OCI-LY7 (cell line): ENCODE measurements around the gene SLC50A1. TPM values are rescaled to one million over a fixed set of nuclear protein-coding genes. Genes with fewer than 3 reads are reported as not detected.

Experiments used
- BruUV-seq: library from RNA; stranded (reverse); fragments of 400-500 nt; replicated peaks from 2 replicates; lab custom pipeline; 2021; lab: Mats Ljungman, UMichigan
- CTCF ChIA-PET: fragments of 300-600 bp; sonication (Branson Sonifier 250); formaldehyde crosslinking; loops from one replicate; lab custom pipeline; 2022; ENCODE audit warnings: antibody characterized with exemption; ENCODE audit not compliant: unreplicated experiment; lab: Charles Lee
- POLR2A ChIA-PET: fragments of 300-600 bp; sonication (Branson Sonifier 250); formaldehyde crosslinking; loops from one replicate; lab custom pipeline; 2022; ENCODE audit warnings: antibody characterized with exemption; lab: Charles Lee
- DNase-seq: peaks from one replicate; pipeline ENCODE4 v3.0.0-alpha.2; 2015; ENCODE audit warnings: low spot score
- H2AFZ ChIP-seq: fragments of 200-600 bp; sonication (generic), shearing (Covaris generic); 2 replicates; pipeline ENCODE4 v1.6.1; 2014; ENCODE audit warnings: mild to moderate bottlenecking, antibody characterized with exemption, low read length, moderate library complexity
- H3K27ac ChIP-seq: fragments of 200-600 bp; sonication (generic); 2 replicates; pipeline ENCODE4 v1.5.1; 2014; ENCODE audit warnings: mixed run types, low read depth, mild to moderate bottlenecking, moderate library complexity, low read length, inconsistent platforms; ENCODE audit not compliant: poor library complexity, severe bottlenecking
- H3K36me3 ChIP-seq: fragments of 200-600 bp; sonication (generic); 2 replicates; pipeline ENCODE4 v1.6.1; 2014; ENCODE audit warnings: mild to moderate bottlenecking, antibody characterized with exemption, low read length, moderate library complexity, mixed read lengths; ENCODE audit not compliant: insufficient read depth
- H3K4me1 ChIP-seq: fragments of 200-600 bp; sonication (generic); 2 replicates; pipeline ENCODE4 v1.5.1; 2014; ENCODE audit warnings: mild to moderate bottlenecking, low read length; ENCODE audit not compliant: insufficient read depth, poor library complexity, severe bottlenecking
- H3K4me2 ChIP-seq: fragments of 200-600 bp; sonication (generic); 2 replicates; pipeline ENCODE4 v1.6.1; 2014; ENCODE audit warnings: mild to moderate bottlenecking, low read length
- H3K4me3 ChIP-seq: fragments of 200-600 bp; sonication (generic); 2 replicates; pipeline ENCODE4 v1.5.1; 2014; ENCODE audit warnings: mild to moderate bottlenecking, low read depth, low read length; ENCODE audit not compliant: poor library complexity, severe bottlenecking
- H3K79me2 ChIP-seq: fragments of 200-600 bp; sonication (generic); 2 replicates; pipeline ENCODE4 v1.6.1; 2016; ENCODE audit warnings: low read depth, mild to moderate bottlenecking, low read length, moderate library complexity, mixed read lengths; ENCODE audit not compliant: insufficient read depth
- H3K9me2 ChIP-seq: fragments of 200-600 bp; sonication (generic); 2 replicates; pipeline ENCODE4 v1.6.1; 2016; ENCODE audit warnings: mild to moderate bottlenecking, low read length, mixed read lengths; ENCODE audit not compliant: insufficient read depth
- H3K9me3 ChIP-seq: fragments of 200-600 bp; sonication (generic); 2 replicates; pipeline ENCODE4 v1.6.1; 2014; ENCODE audit warnings: mild to moderate bottlenecking, mixed run types, low read length, mixed read lengths
- H4K20me1 ChIP-seq: fragments of 200-600 bp; sonication (generic); 2 replicates; pipeline ENCODE4 v1.6.1; 2014; ENCODE audit warnings: mild to moderate bottlenecking, antibody characterized with exemption, low read length, moderate library complexity, mixed read lengths; ENCODE audit not compliant: insufficient read depth
- EZH2phosphoT487 ChIP-seq: fragments of 200-600 bp; sonication (generic); IDR thresholded peaks from 2 replicates; pipeline ENCODE4 v1.6.1; 2018; ENCODE audit warnings: low read depth, borderline replicate concordance, mild to moderate bottlenecking, mixed run types, antibody characterized with exemption, low read length, moderate library complexity, mixed read lengths
- intact Hi-C: fragments of 100-400 bp; cut with micrococcal nuclease; formaldehyde crosslinking; loops from one replicate; pipeline ENCODE4 v1.10.0; 2022; ENCODE audit not compliant: unreplicated experiment
- total RNA-seq, 2 experiments: library from RNA; depleted of rRNA in 1 of 2; stranded (reverse); fragments of >200 nt in 1 of 2; shearing (Covaris generic) in 1 of 2; gene quantifications; 2 replicates each; pipeline ENCODE4 v1.2.3, GENCODE V29; 2014 to 2022
- TF ChIP-seq, protein P1 (sequence below): fragments of 200-600 bp; sonication (generic); conservative IDR thresholded peaks from 2 replicates; pipeline ENCODE4 v1.5.1; 2014; ENCODE audit warnings: mild to moderate bottlenecking, antibody characterized with exemption, low read length, moderate library complexity, mixed read lengths

SLC50A1 gene
- total RNA-seq, 2 experiments from 2014 or later: 12.3 to 46.1 TPM

DNA sequence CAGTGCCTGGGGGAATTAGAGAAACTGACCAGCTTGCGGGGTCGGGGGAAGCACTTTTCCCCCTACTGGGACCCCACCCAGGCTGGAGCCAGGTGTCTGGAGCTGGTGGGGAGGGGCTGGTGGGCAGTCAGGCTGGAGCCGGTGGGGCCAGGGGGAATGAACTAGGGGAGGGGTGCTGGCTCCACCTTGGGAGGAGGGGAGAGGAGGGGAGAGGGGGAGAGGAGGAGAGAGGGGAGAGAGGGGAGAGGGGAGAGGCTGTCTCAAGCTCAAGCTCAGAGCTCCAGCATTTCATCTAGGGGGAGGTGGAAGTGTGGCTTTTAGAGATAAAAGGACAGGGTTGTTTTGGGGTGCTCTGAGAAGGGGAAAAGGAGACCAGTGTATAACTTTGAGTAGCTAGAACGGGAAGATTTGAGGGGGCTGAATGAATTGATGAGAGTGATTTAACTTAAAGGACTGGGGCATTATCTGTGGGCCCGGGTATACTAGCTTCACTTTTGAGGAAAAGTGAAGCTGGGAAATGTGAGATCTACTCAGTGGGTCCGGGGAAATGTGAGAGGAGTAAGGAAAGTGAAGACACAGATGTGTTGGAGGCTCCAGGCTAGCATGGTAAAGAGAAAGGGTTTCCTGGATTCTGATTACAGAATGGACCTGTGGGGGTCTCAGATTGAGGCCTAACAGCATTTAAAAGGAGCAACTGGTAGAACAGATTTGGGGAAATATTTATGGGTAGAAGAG is 5.2 kb upstream of the SLC50A1 start:
- ChIA-PET POLR2A (no interaction called here), CTCF (no interaction called here)
- no TSS peak for BruUV-seq
- Histone ChIP-seq H3K9me2 (no peaks in the 10 kb centered on the region), H4K20me1 (no peaks in the 10 kb centered on the region), H3K4me3 (no peak overlapping the region), H3K9me3 (no peaks in the 10 kb centered on the region), H3K79me2 (no peaks in the 10 kb centered on the region; the same call in 1 of the 2 replicates), H3K27ac (no peak overlapping the region), H3K36me3 (no peaks in the 10 kb centered on the region), H3K4me1 (peaks cover 12% of the 10 kb centered on the region), H3K4me2 (no peak overlapping the region), H2AFZ (no peak overlapping the region)
- intact Hi-C loops: no loop called here
- no peak for DNase-seq
- TF ChIP-seq, protein P1, sequence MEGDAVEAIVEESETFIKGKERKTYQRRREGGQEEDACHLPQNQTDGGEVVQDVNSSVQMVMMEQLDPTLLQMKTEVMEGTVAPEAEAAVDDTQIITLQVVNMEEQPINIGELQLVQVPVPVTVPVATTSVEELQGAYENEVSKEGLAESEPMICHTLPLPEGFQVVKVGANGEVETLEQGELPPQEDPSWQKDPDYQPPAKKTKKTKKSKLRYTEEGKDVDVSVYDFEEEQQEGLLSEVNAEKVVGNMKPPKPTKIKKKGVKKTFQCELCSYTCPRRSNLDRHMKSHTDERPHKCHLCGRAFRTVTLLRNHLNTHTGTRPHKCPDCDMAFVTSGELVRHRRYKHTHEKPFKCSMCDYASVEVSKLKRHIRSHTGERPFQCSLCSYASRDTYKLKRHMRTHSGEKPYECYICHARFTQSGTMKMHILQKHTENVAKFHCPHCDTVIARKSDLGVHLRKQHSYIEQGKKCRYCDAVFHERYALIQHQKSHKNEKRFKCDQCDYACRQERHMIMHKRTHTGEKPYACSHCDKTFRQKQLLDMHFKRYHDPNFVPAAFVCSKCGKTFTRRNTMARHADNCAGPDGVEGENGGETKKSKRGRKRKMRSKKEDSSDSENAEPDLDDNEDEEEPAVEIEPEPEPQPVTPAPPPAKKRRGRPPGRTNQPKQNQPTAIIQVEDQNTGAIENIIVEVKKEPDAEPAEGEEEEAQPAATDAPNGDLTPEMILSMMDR: no peak
- no peak for TF ChIP-seq EZH2phosphoT487

DNA sequence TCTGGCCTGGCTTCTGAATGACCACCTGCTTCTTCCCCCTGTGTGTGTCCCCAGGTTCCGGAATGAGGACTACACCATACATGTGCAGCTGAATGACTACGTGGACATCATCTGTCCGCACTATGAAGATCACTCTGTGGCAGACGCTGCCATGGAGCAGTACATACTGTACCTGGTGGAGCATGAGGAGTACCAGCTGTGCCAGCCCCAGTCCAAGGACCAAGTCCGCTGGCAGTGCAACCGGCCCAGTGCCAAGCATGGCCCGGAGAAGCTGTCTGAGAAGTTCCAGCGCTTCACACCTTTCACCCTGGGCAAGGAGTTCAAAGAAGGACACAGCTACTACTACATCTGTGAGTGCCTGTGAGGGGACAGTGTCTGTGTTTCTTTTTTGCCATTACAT is 4.4 kb upstream of the SLC50A1 start:
- H3K9me3 ChIP-seq: no peaks in the 10 kb centered on the region
- H4K20me1 ChIP-seq: no peaks in the 10 kb centered on the region
- H3K36me3 ChIP-seq: no peaks in the 10 kb centered on the region
- BruUV-seq: no TSS peak
- H3K79me2 ChIP-seq: no peaks in the 10 kb centered on the region; the same call in 1 of the 2 replicates
- H3K4me1 ChIP-seq: peaks cover 12% of the 10 kb centered on the region
- TF ChIP-seq, protein P1: no peak
- TF ChIP-seq EZH2phosphoT487: no peak
- H2AFZ ChIP-seq: no peak overlapping the region
- no peak overlapping the region for H3K4me3 ChIP-seq
- intact Hi-C loops: no loop called here
- no peak overlapping the region for H3K27ac ChIP-seq
- H3K4me2 ChIP-seq: no peak overlapping the region
- no peak for DNase-seq
- ChIA-PET CTCF (no interaction called here), POLR2A (no interaction called here)
- no peaks in the 10 kb centered on the region for H3K9me2 ChIP-seq

DNA sequence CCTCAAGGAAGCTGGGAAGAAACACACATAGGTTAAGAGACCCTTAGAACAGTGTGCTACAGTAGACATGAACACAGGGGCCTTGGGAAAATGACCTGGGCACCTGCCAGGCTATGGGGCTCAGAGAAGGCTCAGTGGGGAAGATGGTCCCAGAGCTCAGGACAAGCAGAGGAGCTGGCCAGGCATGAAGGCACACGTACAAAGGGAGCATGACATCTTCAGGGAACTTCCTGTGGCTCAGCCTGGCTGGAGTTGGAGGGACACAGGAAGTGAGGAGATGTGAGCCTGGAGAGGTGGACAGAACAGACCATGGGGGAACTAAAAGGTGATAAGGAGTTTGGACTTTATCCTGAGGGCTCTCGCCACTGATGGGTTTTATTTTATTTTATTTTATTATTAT is 3.8 kb upstream of the SLC50A1 start:
- intact Hi-C loops: no loop called here
- Histone ChIP-seq H3K4me1 (peaks cover 16% of the 10 kb centered on the region), H3K4me2 (no peak overlapping the region), H3K36me3 (no peaks in the 10 kb centered on the region), H3K27ac (no peak overlapping the region), H3K4me3 (no peak overlapping the region), H2AFZ (no peak overlapping the region), H3K9me3 (no peaks in the 10 kb centered on the region), H3K9me2 (no peaks in the 10 kb centered on the region), H3K79me2 (no peaks in the 10 kb centered on the region; the same call in 1 of the 2 replicates), H4K20me1 (no peaks in the 10 kb centered on the region)
- POLR2A ChIA-PET: no interaction called here
- CTCF ChIA-PET: no interaction called here
- TF ChIP-seq, protein P1: no peak
- no peak for TF ChIP-seq EZH2phosphoT487
- no TSS peak for BruUV-seq
- no peak for DNase-seq
